CD4-positive, alpha-beta T cell (primary cell): ENCODE results near the gene TAS2R40. TPM values are rescaled to one million over a fixed set of nuclear protein-coding genes. Genes with fewer than 3 reads are reported as not detected.

Source experiments
- ATAC-seq: fragments of 200-7000 bp; cut with Tn5 transposase; one replicate; pipeline ENCODE4 v1.10.0; 2022; ENCODE audit warnings: mild to moderate bottlenecking; ENCODE audit not compliant: poor library complexity
- CTCF ChIA-PET: fragments of 350-600 bp; sonication (Branson Sonifier 250); formaldehyde crosslinking; loops from one replicate; lab custom pipeline; 2021; ENCODE audit warnings: antibody characterized with exemption, inconsistent platforms; lab: Charles Lee
- POLR2A ChIA-PET: fragments of 350-600 bp; sonication (Branson Sonifier 250); formaldehyde crosslinking; loops from one replicate; lab custom pipeline; 2021; ENCODE audit warnings: antibody characterized with exemption, inconsistent platforms; lab: Charles Lee
- DNase-seq, 14 experiments: peaks; one replicate each; pipeline ENCODE4 v3.0.0-alpha.2; 2013 to 2020; ENCODE audit warnings: mixed read lengths in 2 of 14
- H3K27ac ChIP-seq, 2 donors: one replicate each; pipeline versions ENCODE4 v1.5.1 to v1.7.0; 2013; ENCODE audit warnings: low read length in 2 of 2, low read depth in 1 of 2, mild to moderate bottlenecking in 1 of 2
- H3K27me3 ChIP-seq, 2 experiments: 1 replicate in 1 of 2; 2 replicates in 1 of 2; pipeline versions ENCODE4 v1.6.1 to v1.7.0; 2013; ENCODE audit warnings: low read length in 2 of 2, control low read depth in 1 of 2, mild to moderate bottlenecking in 1 of 2, moderate library complexity in 1 of 2; ENCODE audit not compliant: insufficient read depth in 2 of 2, control insufficient read depth in 1 of 2
- H3K36me3 ChIP-seq: one replicate; pipeline ENCODE4 v1.6.1; 2013; ENCODE audit warnings: low read length, control low read depth; ENCODE audit not compliant: insufficient read depth
- H3K4me1 ChIP-seq: one replicate; pipeline ENCODE4 v1.6.1; 2013; ENCODE audit warnings: low read length, control low read depth; ENCODE audit not compliant: insufficient read depth
- H3K4me3 ChIP-seq: one replicate; pipeline ENCODE4 v1.5.1; 2013; ENCODE audit warnings: mild to moderate bottlenecking, low read length, moderate library complexity
- H3K9me3 ChIP-seq, 2 experiments: 1 replicate in 1 of 2; 2 replicates in 1 of 2; pipeline versions ENCODE4 v1.6.1 to v1.7.0; 2013; ENCODE audit warnings: low read length in 2 of 2, mild to moderate bottlenecking in 2 of 2, control low read depth in 1 of 2, moderate library complexity in 1 of 2; ENCODE audit not compliant: control insufficient read depth in 1 of 2, insufficient read depth in 1 of 2
- H3K27ac Mint-ChIP-seq: one replicate; pipeline ENCODE4 v1.8.0; 2020; ENCODE audit warnings: mixed read lengths
- H3K27me3 Mint-ChIP-seq: one replicate; pipeline ENCODE4 v1.8.0; 2021; ENCODE audit warnings: mixed read lengths
- H3K36me3 Mint-ChIP-seq: one replicate; pipeline ENCODE4 v1.8.0; 2021; ENCODE audit warnings: low read depth, mixed read lengths
- H3K4me1 Mint-ChIP-seq: one replicate; pipeline ENCODE4 v1.8.0; 2021; ENCODE audit warnings: low read depth, mixed read lengths
- H3K4me3 Mint-ChIP-seq: one replicate; pipeline ENCODE4 v1.8.0; 2020; ENCODE audit warnings: mild to moderate bottlenecking, mixed read lengths
- H3K9me3 Mint-ChIP-seq: one replicate; pipeline ENCODE4 v1.8.0; 2020; ENCODE audit warnings: mixed read lengths
- CTCF ChIP-seq: fragments of 200-600 bp; IDR thresholded peaks from one replicate; pipeline ENCODE4 v1.8.0; 2022; ENCODE audit warnings: antibody characterized with exemption, mild to moderate bottlenecking
- intact Hi-C, 2 experiments: fragments of 100-400 bp; cut with DNase I in 1 of 2; cut with micrococcal nuclease in 1 of 2; formaldehyde crosslinking; loops; one replicate each; pipeline versions ENCODE4 v1.15.1 to v1.9.0; 2023 to 2025; cut with DNase I, micrococcal nuclease
- total RNA-seq, 174 experiments: library from RNA in 2 of 174; stranded (reverse) in 2 of 174; gene quantifications; one replicate each; pipeline ENCODE4 v1.2.3 and lab custom pipeline; 2021 to 2026

Gene TAS2R40
- total RNA-seq, 2 experiments from 2014 or later: not detected

- CTCF ChIA-PET: interaction anchor here (1.0 to 1.3 kb wide), 2 partner anchors 11 to 14 kb away, joined by 3 to 4 read pairs; no protein-coding TSS in a partner anchor
Observed at GRCh38 chr7:143229054-143229790, 7.4 kb downstream of the TAS2R40 start.

GRCh38 chr7:143230602-143231457, 9.0 kb downstream of the TAS2R40 start:
- H3K4me3 ChIP-seq: no peak overlapping the region
- DNase-seq (no peak), ATAC-seq (no peak)
- ChIA-PET CTCF (no interaction called here), POLR2A (interaction anchor here (0.9 kb wide), 1 partner anchor 10 kb away, joined by 4 read pairs; no protein-coding TSS in a partner anchor)
- Mint-ChIP-seq H3K9me3 (peaks cover 6% of the 10 kb centered on the region), H3K36me3 (peaks cover 5% of the 10 kb centered on the region), H3K27me3 (peaks cover 5% of the 10 kb centered on the region), H3K27ac (no peak overlapping the region), H3K4me1 (no peaks in the 10 kb centered on the region), H3K4me3 (no peak overlapping the region)
- no peaks in the 10 kb centered on the region for H3K4me1 ChIP-seq
- H3K27me3 ChIP-seq: peaks cover 0 to 4% of the 10 kb centered on the region in 2 experiments
- H3K9me3 ChIP-seq: peaks cover 0 to 6% of the 10 kb centered on the region in 2 experiments
- no peaks in the 10 kb centered on the region for H3K36me3 ChIP-seq
- intact Hi-C loops: no loop called here
- no peak overlapping the region for H3K27ac ChIP-seq
- TF ChIP-seq CTCF: no peak

More at GRCh38 chr7:143229054-143229790, 7.4 kb downstream of the TAS2R40 start:
- peaks cover 0 to 4% of the 10 kb centered on the region in 2 experiments for H3K27me3 ChIP-seq
- H3K4me3 Mint-ChIP-seq: no peak overlapping the region
- ATAC-seq (no peak), DNase-seq (no peak)
- no peaks in the 10 kb centered on the region for H3K36me3 ChIP-seq
- POLR2A ChIA-PET: no interaction called here
- no peak for TF ChIP-seq CTCF
- intact Hi-C loops: no loop called here
- H3K27ac Mint-ChIP-seq: no peak overlapping the region
- no peaks in the 10 kb centered on the region for H3K9me3 ChIP-seq
- no peaks in the 10 kb centered on the region for H3K4me1 ChIP-seq
- no peaks in the 10 kb centered on the region for H3K36me3 Mint-ChIP-seq
- no peaks in the 10 kb centered on the region for H3K9me3 Mint-ChIP-seq
- H3K4me1 Mint-ChIP-seq: no peaks in the 10 kb centered on the region
- H3K4me3 ChIP-seq: no peak overlapping the region
- H3K27me3 Mint-ChIP-seq: no peaks in the 10 kb centered on the region
- no peak overlapping the region for H3K27ac ChIP-seq

- Mint-ChIP-seq H3K27me3 (peaks cover 12% of the 10 kb centered on the region), H3K27ac (no peak overlapping the region), H3K4me1 (no peaks in the 10 kb centered on the region), H3K36me3 (peaks cover 11% of the 10 kb centered on the region), H3K9me3 (peaks cover 17% of the 10 kb centered on the region), H3K4me3 (no peak overlapping the region)
- intact Hi-C loops: no loop called here
- Histone ChIP-seq H3K4me3 (no peak overlapping the region), H3K27me3 (peaks cover 4 to 6% of the 10 kb centered on the region in 2 experiments), H3K9me3 (peaks cover 6 to 24% of the 10 kb centered on the region in 2 experiments), H3K27ac (no peak overlapping the region), H3K4me1 (no peaks in the 10 kb centered on the region), H3K36me3 (no peaks in the 10 kb centered on the region)
- TF ChIP-seq CTCF: no peak
- ChIA-PET CTCF (no interaction called here), POLR2A (no interaction called here)
- DNase-seq (no peak), ATAC-seq (no peak)
Observed at GRCh38 chr7:143233816-143234532, 12.1 kb downstream of the TAS2R40 start.
